ENCODE data around the gene CLSTN2.

DNA sequence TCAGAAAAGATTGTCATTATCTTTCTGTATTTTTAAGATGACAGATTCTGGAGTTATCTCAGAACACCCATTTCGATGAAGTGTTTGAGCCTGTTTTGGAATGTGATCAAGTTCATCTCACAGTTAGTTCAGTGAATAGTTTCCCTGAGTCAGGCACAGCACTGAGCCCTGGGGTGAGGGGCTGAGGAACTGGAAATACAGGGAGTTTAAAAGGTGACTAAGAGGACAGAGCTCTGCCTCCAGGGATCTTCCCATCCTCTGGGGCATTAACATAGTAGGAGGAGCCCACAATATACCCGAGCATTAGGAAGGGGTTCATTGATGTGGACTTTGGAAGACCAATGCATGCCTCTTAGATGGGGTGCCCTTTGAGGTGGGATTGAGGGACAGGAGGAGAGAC lies 355.1 kb downstream of the CLSTN2 start:
- TF ChIP-seq, protein P1, sequence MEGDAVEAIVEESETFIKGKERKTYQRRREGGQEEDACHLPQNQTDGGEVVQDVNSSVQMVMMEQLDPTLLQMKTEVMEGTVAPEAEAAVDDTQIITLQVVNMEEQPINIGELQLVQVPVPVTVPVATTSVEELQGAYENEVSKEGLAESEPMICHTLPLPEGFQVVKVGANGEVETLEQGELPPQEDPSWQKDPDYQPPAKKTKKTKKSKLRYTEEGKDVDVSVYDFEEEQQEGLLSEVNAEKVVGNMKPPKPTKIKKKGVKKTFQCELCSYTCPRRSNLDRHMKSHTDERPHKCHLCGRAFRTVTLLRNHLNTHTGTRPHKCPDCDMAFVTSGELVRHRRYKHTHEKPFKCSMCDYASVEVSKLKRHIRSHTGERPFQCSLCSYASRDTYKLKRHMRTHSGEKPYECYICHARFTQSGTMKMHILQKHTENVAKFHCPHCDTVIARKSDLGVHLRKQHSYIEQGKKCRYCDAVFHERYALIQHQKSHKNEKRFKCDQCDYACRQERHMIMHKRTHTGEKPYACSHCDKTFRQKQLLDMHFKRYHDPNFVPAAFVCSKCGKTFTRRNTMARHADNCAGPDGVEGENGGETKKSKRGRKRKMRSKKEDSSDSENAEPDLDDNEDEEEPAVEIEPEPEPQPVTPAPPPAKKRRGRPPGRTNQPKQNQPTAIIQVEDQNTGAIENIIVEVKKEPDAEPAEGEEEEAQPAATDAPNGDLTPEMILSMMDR (IDR thresholded peaks at IDR 0.05 in 2 of 3, conservative IDR thresholded peaks at IDR 0.05 in 1 of 3; ENCODE audit: borderline replicate concordance in 1 of 3, insufficient read depth in 1 of 3, low read depth in 2 of 3, low read length in 2 of 3): no peak
- TF ChIP-seq, protein P2, sequence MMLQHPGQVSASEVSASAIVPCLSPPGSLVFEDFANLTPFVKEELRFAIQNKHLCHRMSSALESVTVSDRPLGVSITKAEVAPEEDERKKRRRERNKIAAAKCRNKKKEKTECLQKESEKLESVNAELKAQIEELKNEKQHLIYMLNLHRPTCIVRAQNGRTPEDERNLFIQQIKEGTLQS (IDR thresholded peaks at IDR 0.05): no peak
- TF ChIP-seq RAD21 (IDR thresholded peaks at IDR 0.05; ENCODE audit: low read depth) (no peak), FOSL1 (IDR thresholded peaks at IDR 0.05; ENCODE audit: low read depth) (no peak), YY1 (IDR thresholded peaks at IDR 0.05; ENCODE audit: extremely low read depth, insufficient replicate concordance, low read depth, low read length) (no peak), SIN3A (IDR thresholded peaks at IDR 0.05; ENCODE audit: low read depth) (no peak), EZH2phosphoT487 (IDR thresholded peaks at IDR 0.05; ENCODE audit: borderline replicate concordance) (no peak), POLR2AphosphoS5 (IDR thresholded peaks at IDR 0.05; ENCODE audit: low read depth, low read length) (no peak), TCF7L2 (IDR thresholded peaks at IDR 0.05; ENCODE audit: borderline replicate concordance, extremely low read depth, insufficient read depth, insufficient read length) (no peak)

Data from HCT116 (cell line).